Rectal smooth muscle tissue (tissue), 1 donor: ENCODE results near the gene TOR1AIP2.

Experiments
- H3K27ac ChIP-seq: one replicate; pipeline ENCODE4 v1.7.0; 2013; ENCODE audit warnings: low read depth, low read length, inconsistent platforms
- H3K27me3 ChIP-seq: one replicate; pipeline ENCODE4 v1.7.0; 2013; ENCODE audit warnings: low read length; ENCODE audit not compliant: control insufficient read depth, insufficient read depth
- H3K36me3 ChIP-seq: one replicate; pipeline ENCODE4 v1.7.0; 2013; ENCODE audit warnings: low read length; ENCODE audit not compliant: control insufficient read depth, insufficient read depth
- H3K4me1 ChIP-seq: one replicate; pipeline ENCODE4 v1.7.0; 2013; ENCODE audit warnings: low read length; ENCODE audit not compliant: control insufficient read depth, insufficient read depth
- H3K4me3 ChIP-seq: one replicate; pipeline ENCODE4 v1.7.0; 2013; ENCODE audit warnings: low read length
- H3K9ac ChIP-seq: one replicate; pipeline ENCODE4 v1.7.0; 2013; ENCODE audit warnings: low read length

Gene TOR1AIP2

GRCh38 chr1:179793281-179793680 is 84.3 kb downstream of the TOR1AIP2 start:
- H3K36me3 ChIP-seq: no peaks in the 10 kb centered on the region
- H3K27me3 ChIP-seq: no peaks in the 10 kb centered on the region
- no peak overlapping the region for H3K27ac ChIP-seq
- no peaks in the 10 kb centered on the region for H3K4me1 ChIP-seq
- no peak overlapping the region for H3K4me3 ChIP-seq
- no peak overlapping the region for H3K9ac ChIP-seq
